ENCODE data around the gene SORCS2. TPM values are rescaled to one million over a fixed set of nuclear protein-coding genes. Genes with fewer than 3 reads are reported as not detected.

Gene SORCS2
- total and polyA plus RNA-seq, 2 donors (not counting 1 experiment from before 2014, with no cell fraction given): not detected

- Histone ChIP-seq H3K27me3 (replicated peaks in 1 of 4; ENCODE audit: control extremely low read depth in 1 of 4, control insufficient read depth in 3 of 4, insufficient read depth in 4 of 4, low read length in 3 of 4) (peaks cover 0 to 2% (median 0%) of the 10 kb centered on the region in 4 experiments), H3K9me3 (ENCODE audit: control extremely low read depth in 1 of 3, control insufficient read depth in 2 of 3, insufficient read depth in 1 of 3, low read length in 2 of 3) (peaks cover 0 to 19% (median 0%) of the 10 kb centered on the region in 3 donors), H3K4me2 (replicated peaks; ENCODE audit: low read depth, low read length, poor library complexity, severe bottlenecking) (no peak overlapping the region), H3K9ac (ENCODE audit: low read length) (no peak overlapping the region), H3K36me3 (replicated peaks in 1 of 2; ENCODE audit: control extremely low read depth in 1 of 2, control insufficient read depth in 1 of 2, extremely low read depth in 1 of 2, insufficient read depth in 2 of 2, low read length in 1 of 2) (no peaks in the 10 kb centered on the region), H4K20me1 (ENCODE audit: control insufficient read depth, insufficient read depth, low read length, poor library complexity, severe bottlenecking) (no peaks in the 10 kb centered on the region), H2AFZ (ENCODE audit: insufficient read depth, low read depth, low read length, poor library complexity, severe bottlenecking) (no peak overlapping the region), H3K4me1 (ENCODE audit: control insufficient read depth in 2 of 2, insufficient read depth in 2 of 2, low read length in 2 of 2) (no peaks in the 10 kb centered on the region), H3K79me2 (ENCODE audit: control insufficient read depth, insufficient read depth, low read length) (no peaks in the 10 kb centered on the region), H3K4me3 (ENCODE audit: control extremely low read depth in 1 of 5, extremely low read depth in 1 of 5, insufficient read depth in 1 of 5, low read depth in 2 of 5, low read length in 4 of 5) (no peak overlapping the region), H3K27ac (ENCODE audit: low read length in 2 of 2) (no peak overlapping the region)
- intact Hi-C loops (cut with micrococcal nuclease): no loop called here
- POLR2A ChIA-PET: no interaction called here
- H3K4me1 Mint-ChIP-seq: no peaks in the 10 kb centered on the region
- 73% methylated on average over 12 of the region's 16 CpGs for WGBS (ENCODE audit: insufficient coverage)
- no peak overlapping the region for H3K4me3 Mint-ChIP-seq
- H3K27me3 Mint-ChIP-seq: peaks cover 9% of the 10 kb centered on the region
- DNase-seq (no peak), ATAC-seq (ENCODE audit: low read depth) (no peak)
- CTCF ChIA-PET: no interaction called here
- H3K27ac Mint-ChIP-seq: no peak overlapping the region
- no peak for TF ChIP-seq EZH2 (IDR thresholded peaks at IDR 0.05; ENCODE audit: borderline replicate concordance, insufficient read depth, low read depth, low read length, poor library complexity, severe bottlenecking)
- no peak for TF ChIP-seq CTCF (IDR thresholded peaks at IDR 0.05)
- H3K9me3 Mint-ChIP-seq (ENCODE audit: insufficient read depth): no peaks in the 10 kb centered on the region
These were observed 255.7 kb downstream of the SORCS2 start for GRCh38 chr4:7448036-7448435.

DNA sequence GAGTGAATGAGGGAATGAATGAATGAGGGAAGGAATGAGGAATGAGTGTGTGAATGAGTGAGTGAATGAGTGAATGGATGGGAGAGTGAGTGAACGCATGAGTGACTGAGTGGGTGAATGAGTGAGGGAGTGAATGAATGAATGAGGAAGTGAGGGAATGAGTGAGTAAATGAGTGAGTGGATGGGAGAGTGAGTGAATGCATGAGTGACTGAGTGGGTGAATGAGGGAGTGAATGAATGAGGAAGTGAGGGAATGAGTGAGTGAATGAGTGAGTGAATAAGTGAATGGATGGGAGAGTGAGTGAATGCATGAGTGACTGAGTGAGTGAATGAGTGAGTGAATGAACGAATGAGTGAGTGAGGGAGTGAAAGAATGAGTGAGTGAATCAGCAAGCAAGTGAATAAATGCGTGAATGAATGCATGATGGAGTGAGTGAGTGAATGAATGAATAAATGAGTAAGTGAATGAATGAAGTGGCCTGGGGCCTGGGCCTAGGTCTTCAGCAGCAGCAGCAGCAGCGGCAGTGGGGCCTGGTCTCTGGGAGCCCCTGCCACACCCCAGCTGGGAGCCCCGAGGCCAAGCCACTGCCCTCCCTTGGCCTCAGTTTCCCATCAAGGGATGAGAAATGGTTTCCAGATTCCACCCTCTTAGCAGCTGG is 258.6 kb downstream of the SORCS2 start:
- intact Hi-C loops (cut with micrococcal nuclease): no loop called here
- ATAC-seq (ENCODE audit: low read depth) (no peak), DNase-seq (no peak)
- Mint-ChIP-seq H3K27ac (no peak overlapping the region), H3K4me3 (no peak overlapping the region), H3K27me3 (no peaks in the 10 kb centered on the region), H3K4me1 (no peaks in the 10 kb centered on the region), H3K9me3 (ENCODE audit: insufficient read depth) (no peaks in the 10 kb centered on the region)
- no peaks in the 10 kb centered on the region for H3K79me2 ChIP-seq (ENCODE audit: control insufficient read depth, insufficient read depth, low read length)
- WGBS (ENCODE audit: insufficient coverage): 79% methylated on average over 5 of the region's 5 CpGs
- POLR2A ChIA-PET: no interaction called here
- no peaks in the 10 kb centered on the region for H3K4me1 ChIP-seq (ENCODE audit: control insufficient read depth in 2 of 2, insufficient read depth in 2 of 2, low read length in 2 of 2)
- no peak overlapping the region for H2AFZ ChIP-seq (ENCODE audit: insufficient read depth, low read depth, low read length, poor library complexity, severe bottlenecking)
- no peaks in the 10 kb centered on the region for H3K27me3 ChIP-seq (replicated peaks in 1 of 4; ENCODE audit: control extremely low read depth in 1 of 4, control insufficient read depth in 3 of 4, insufficient read depth in 4 of 4, low read length in 3 of 4)
- H3K36me3 ChIP-seq (replicated peaks in 1 of 2; ENCODE audit: control extremely low read depth in 1 of 2, control insufficient read depth in 1 of 2, extremely low read depth in 1 of 2, insufficient read depth in 2 of 2, low read length in 1 of 2): no peaks in the 10 kb centered on the region
- no peak overlapping the region for H3K4me3 ChIP-seq (ENCODE audit: control extremely low read depth in 1 of 5, extremely low read depth in 1 of 5, insufficient read depth in 1 of 5, low read depth in 2 of 5, low read length in 4 of 5)
- H3K27ac ChIP-seq (ENCODE audit: low read length in 2 of 2): no peak overlapping the region
- H4K20me1 ChIP-seq (ENCODE audit: control insufficient read depth, insufficient read depth, low read length, poor library complexity, severe bottlenecking): no peaks in the 10 kb centered on the region
- TF ChIP-seq CTCF (IDR thresholded peaks at IDR 0.05): no peak
- no peak for TF ChIP-seq EZH2 (IDR thresholded peaks at IDR 0.05; ENCODE audit: borderline replicate concordance, insufficient read depth, low read depth, low read length, poor library complexity, severe bottlenecking)
- no peak overlapping the region for H3K4me2 ChIP-seq (replicated peaks; ENCODE audit: low read depth, low read length, poor library complexity, severe bottlenecking)
- CTCF ChIA-PET: no interaction called here
- no peak overlapping the region for H3K9ac ChIP-seq (ENCODE audit: low read length)
- H3K9me3 ChIP-seq (ENCODE audit: control extremely low read depth in 1 of 3, control insufficient read depth in 2 of 3, insufficient read depth in 1 of 3, low read length in 2 of 3): peaks cover 0 to 16% (median 0%) of the 10 kb centered on the region in 3 donors
